ENCODE data around the gene GNG13. TPM values are rescaled to one million over a fixed set of nuclear protein-coding genes. Genes with fewer than 3 reads are reported as not detected.

The GNG13 gene
- total and polyA plus RNA-seq, 9 of the 15 experiments (the other 6 are each of a cell fraction or from before 2014, with no cell fraction given), result not detected

DNA sequence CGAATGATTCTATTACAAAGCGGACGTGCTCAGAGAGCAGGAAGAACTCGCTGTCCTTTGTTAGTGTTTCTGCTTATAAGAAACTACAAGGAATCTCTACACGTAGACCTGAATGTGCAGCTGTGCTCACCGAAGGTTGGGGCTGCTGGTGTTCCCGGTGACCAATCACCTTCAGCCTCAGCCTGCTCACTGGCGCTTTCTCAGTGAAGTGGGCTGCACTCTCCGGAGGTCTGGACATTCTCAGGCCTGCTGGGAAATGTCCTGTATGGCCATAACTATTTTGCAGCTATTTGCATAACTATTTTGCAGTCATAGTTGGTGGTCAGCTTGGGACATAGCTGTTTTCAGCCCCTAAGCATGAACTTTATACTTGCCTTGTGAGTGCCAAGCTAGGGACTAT lies 50.0 kb downstream of the GNG13 start (continued):
- no peak for TF ChIP-seq ETV1 (tag; conservative IDR thresholded peaks at IDR 0.05; ENCODE audit: low read depth)
- TF ChIP-seq THAP12 (CRISPR knock-in tag; IDR thresholded peaks at IDR 0.05), result no peak
- no peak for TF ChIP-seq ZNF655 (CRISPR knock-in tag; IDR thresholded peaks at IDR 0.05)
- no peak for TF ChIP-seq NBN (IDR thresholded peaks at IDR 0.05; ENCODE audit: low read depth)
- TF ChIP-seq PRPF4 (IDR thresholded peaks at IDR 0.05; ENCODE audit: insufficient read depth, low read depth, low read length, poor library complexity, severe bottlenecking), result no peak
- TF ChIP-seq RBFOX2 (IDR thresholded peaks at IDR 0.05; ENCODE audit: low read depth, low read length), result no peak
- TF ChIP-seq MXI1 (IDR thresholded peaks at IDR 0.05; ENCODE audit: low read depth, low read length), result no peak

- DNase-seq (ENCODE audit: extremely low read depth in 1 of 4, low spot score in 3 of 4) (no peak), FAIRE-seq (no peak), ATAC-seq (no peak)
- no peak overlapping the region for H3K4me3 ChIP-seq
- 67% methylated on average over 6 of the region's 6 CpGs for WGBS (ENCODE audit: insufficient coverage, low coverage, missing lambda C conversion rate)
- peaks cover 0 to 31% of the 10 kb centered on the region in 2 experiments; a peak in 3 of 5 replicates for H3K4me1 ChIP-seq (replicated peaks in 1 of 2; ENCODE audit: control insufficient read depth in 2 of 2, insufficient read depth in 2 of 2, low read length in 2 of 2)
- H3K36me3 ChIP-seq (ENCODE audit: control insufficient read depth, insufficient read depth, low read length), result no peaks in the 10 kb centered on the region
- no peak overlapping the region for H3K4me2 ChIP-seq (ENCODE audit: insufficient read depth, low read length)
- H3K9me3 ChIP-seq (replicated peaks; ENCODE audit: control insufficient read depth, insufficient read depth, low read depth, low read length), result no peaks in the 10 kb centered on the region
- no peaks in the 10 kb centered on the region for H3K27me3 ChIP-seq (ENCODE audit: control insufficient read depth in 2 of 2, insufficient read depth in 2 of 2, low read length in 2 of 2)
- CTCF ChIA-PET (ENCODE audit: low intra/inter-chr PET ratio), result interaction anchor here (0.7 kb wide), 1 partner anchor 35 kb away, joined by 6 read pairs; no protein-coding TSS in a partner anchor
- H4K20me1 ChIP-seq (replicated peaks; ENCODE audit: control insufficient read depth, insufficient read depth, low read length), result no peaks in the 10 kb centered on the region
- H2AFZ ChIP-seq (ENCODE audit: low read depth, low read length), result no peak overlapping the region
- no peak overlapping the region for H3K27ac ChIP-seq (ENCODE audit: extremely low read depth, low read depth, low read length)
- BruUV-seq (replicated peaks), result no TSS peak
- in situ Hi-C loops (cut with MboI) (no loop called here), intact Hi-C loops (cut with micrococcal nuclease) (no loop called here)
- H3K9ac ChIP-seq (ENCODE audit: insufficient read depth in 1 of 2, low read depth in 2 of 2, low read length in 2 of 2), result no peak overlapping the region
- no peaks in the 10 kb centered on the region for H3K79me2 ChIP-seq (ENCODE audit: control insufficient read depth, insufficient read depth, low read length)
- H3K9me1 ChIP-seq (ENCODE audit: control insufficient read depth, insufficient read depth, low read length), result no peaks in the 10 kb centered on the region
- POLR2A ChIA-PET, result interaction anchor here (0.6 to 1.2 kb wide), 4 partner anchors 11 to 343 kb away, joined by 3 read pairs; no protein-coding TSS in a partner anchor
- no peak for TF ChIP-seq POLR3G (IDR thresholded peaks at IDR 0.05; ENCODE audit: extremely low read depth, insufficient read length, insufficient replicate concordance)
- no peak for TF ChIP-seq MIER1 (IDR thresholded peaks at IDR 0.05; ENCODE audit: low read depth)
- TF ChIP-seq NFXL1 (CRISPR knock-in tag; IDR thresholded peaks at IDR 0.05), result no peak
- TF ChIP-seq, protein P1, sequence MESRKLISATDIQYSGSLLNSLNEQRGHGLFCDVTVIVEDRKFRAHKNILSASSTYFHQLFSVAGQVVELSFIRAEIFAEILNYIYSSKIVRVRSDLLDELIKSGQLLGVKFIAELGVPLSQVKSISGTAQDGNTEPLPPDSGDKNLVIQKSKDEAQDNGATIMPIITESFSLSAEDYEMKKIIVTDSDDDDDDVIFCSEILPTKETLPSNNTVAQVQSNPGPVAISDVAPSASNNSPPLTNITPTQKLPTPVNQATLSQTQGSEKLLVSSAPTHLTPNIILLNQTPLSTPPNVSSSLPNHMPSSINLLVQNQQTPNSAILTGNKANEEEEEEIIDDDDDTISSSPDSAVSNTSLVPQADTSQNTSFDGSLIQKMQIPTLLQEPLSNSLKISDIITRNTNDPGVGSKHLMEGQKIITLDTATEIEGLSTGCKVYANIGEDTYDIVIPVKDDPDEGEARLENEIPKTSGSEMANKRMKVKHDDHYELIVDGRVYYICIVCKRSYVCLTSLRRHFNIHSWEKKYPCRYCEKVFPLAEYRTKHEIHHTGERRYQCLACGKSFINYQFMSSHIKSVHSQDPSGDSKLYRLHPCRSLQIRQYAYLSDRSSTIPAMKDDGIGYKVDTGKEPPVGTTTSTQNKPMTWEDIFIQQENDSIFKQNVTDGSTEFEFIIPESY (CRISPR knock-in tag; IDR thresholded peaks at IDR 0.05), result no peak
- no peak for TF ChIP-seq NCOR1 (IDR thresholded peaks at IDR 0.05)
- no peak for TF ChIP-seq PRPF4 (IDR thresholded peaks at IDR 0.05; ENCODE audit: insufficient read depth, low read depth, low read length, poor library complexity, severe bottlenecking)
- no peak for TF ChIP-seq ZNF717 (CRISPR knock-in tag; IDR thresholded peaks at IDR 0.05)
Measured at GRCh38 chr16:749010-749409, 51.5 kb downstream of the GNG13 start.

All from K562 (cell line).